ENCODE results near the gene TMEM63C.

Gene TMEM63C

DNA sequence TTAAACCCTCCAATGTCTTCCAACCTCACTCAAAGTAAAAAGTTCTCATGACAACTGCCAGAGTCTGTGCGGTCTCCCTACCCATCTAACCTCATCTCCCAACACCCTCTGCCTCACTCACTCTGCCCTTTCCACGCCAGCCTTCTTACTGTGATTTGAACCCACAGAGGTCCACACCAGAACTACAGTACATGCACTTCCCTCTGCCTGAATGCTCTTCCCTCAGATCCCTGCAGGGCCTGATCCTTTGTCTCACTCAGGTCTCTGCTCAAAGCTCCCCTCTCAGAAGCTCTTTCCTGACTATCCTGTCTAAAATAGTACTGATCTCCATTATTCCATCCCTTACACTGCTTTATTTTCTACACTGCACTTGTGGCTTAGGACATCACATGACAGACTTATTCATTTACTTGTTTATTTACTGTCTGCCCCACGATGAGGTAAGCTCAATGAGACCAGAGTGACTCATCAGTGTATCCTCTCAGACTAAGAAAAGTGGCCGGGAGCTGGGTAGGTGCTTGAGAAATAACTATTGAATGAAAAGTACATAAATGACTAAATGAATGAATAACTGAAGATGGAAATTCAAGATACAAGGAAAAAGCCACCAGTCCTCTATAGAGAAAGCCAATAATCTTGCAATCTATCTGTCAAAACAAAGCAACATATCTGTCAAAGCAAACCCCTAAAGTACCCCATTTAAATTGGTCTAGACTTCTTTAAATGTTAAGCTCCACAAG is 122.0 kb downstream of the TMEM63C start (continued):
- no peak for TF ChIP-seq KLF1 (tag by site-specific recombination; IDR thresholded peaks at IDR 0.05)
- TF ChIP-seq KLF16 (tag by site-specific recombination; IDR thresholded peaks at IDR 0.05) = no peak
- TF ChIP-seq OSR2 (tag by site-specific recombination; IDR thresholded peaks at IDR 0.05) = peak; percentile 70
- TF ChIP-seq ZNF133 (tag by site-specific recombination; IDR thresholded peaks at IDR 0.05) = no peak
- TF ChIP-seq EGR2 (tag by site-specific recombination; IDR thresholded peaks at IDR 0.05; ENCODE audit: low read depth) = no peak
- peak; percentile 89 for TF ChIP-seq ZNF366 (tag by site-specific recombination; conservative IDR thresholded peaks at IDR 0.05)
- no peak for TF ChIP-seq ZNF391 (tag by site-specific recombination; IDR thresholded peaks at IDR 0.05; ENCODE audit: borderline replicate concordance, low read depth)
- TF ChIP-seq ZNF670 (tag by site-specific recombination; IDR thresholded peaks at IDR 0.05; ENCODE audit: low read depth) = no peak
- TF ChIP-seq FEZF1 (tag by site-specific recombination; IDR thresholded peaks at IDR 0.05) = peak; percentile 49
- TF ChIP-seq IKZF3 (tag by site-specific recombination; IDR thresholded peaks at IDR 0.05) = no peak
- TF ChIP-seq ZNF239 (tag by site-specific recombination; IDR thresholded peaks at IDR 0.05) = no peak
- TF ChIP-seq ZNF549 (tag by site-specific recombination; IDR thresholded peaks at IDR 0.05) = no peak
- TF ChIP-seq, protein P1, sequence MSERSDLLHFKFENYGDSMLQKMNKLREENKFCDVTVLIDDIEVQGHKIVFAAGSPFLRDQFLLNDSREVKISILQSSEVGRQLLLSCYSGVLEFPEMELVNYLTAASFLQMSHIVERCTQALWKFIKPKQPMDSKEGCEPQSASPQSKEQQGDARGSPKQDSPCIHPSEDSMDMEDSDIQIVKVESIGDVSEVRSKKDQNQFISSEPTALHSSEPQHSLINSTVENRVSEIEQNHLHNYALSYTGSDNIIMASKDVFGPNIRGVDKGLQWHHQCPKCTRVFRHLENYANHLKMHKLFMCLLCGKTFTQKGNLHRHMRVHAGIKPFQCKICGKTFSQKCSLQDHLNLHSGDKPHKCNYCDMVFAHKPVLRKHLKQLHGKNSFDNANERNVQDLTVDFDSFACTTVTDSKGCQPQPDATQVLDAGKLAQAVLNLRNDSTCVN (tag by site-specific recombination; optimal IDR thresholded peaks at IDR 0.05) = no peak
- TF ChIP-seq ZNF768 (tag by site-specific recombination; IDR thresholded peaks at IDR 0.05) = no peak
- no peak for TF ChIP-seq SALL2 (tag by site-specific recombination; IDR thresholded peaks at IDR 0.05; ENCODE audit: borderline replicate concordance)
- TF ChIP-seq, protein P2, sequence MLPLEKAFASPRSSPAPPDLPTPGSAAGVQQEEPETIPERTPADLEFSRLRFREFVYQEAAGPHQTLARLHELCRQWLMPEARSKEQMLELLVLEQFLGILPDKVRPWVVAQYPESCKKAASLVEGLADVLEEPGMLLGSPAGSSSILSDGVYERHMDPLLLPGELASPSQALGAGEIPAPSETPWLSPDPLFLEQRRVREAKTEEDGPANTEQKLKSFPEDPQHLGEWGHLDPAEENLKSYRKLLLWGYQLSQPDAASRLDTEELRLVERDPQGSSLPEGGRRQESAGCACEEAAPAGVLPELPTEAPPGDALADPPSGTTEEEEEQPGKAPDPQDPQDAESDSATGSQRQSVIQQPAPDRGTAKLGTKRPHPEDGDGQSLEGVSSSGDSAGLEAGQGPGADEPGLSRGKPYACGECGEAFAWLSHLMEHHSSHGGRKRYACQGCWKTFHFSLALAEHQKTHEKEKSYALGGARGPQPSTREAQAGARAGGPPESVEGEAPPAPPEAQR (tag by site-specific recombination; IDR thresholded peaks at IDR 0.05) = no peak
- TF ChIP-seq ZNF16 (tag by site-specific recombination; IDR thresholded peaks at IDR 0.05; ENCODE audit: low read depth) = no peak
- TF ChIP-seq, protein P3, sequence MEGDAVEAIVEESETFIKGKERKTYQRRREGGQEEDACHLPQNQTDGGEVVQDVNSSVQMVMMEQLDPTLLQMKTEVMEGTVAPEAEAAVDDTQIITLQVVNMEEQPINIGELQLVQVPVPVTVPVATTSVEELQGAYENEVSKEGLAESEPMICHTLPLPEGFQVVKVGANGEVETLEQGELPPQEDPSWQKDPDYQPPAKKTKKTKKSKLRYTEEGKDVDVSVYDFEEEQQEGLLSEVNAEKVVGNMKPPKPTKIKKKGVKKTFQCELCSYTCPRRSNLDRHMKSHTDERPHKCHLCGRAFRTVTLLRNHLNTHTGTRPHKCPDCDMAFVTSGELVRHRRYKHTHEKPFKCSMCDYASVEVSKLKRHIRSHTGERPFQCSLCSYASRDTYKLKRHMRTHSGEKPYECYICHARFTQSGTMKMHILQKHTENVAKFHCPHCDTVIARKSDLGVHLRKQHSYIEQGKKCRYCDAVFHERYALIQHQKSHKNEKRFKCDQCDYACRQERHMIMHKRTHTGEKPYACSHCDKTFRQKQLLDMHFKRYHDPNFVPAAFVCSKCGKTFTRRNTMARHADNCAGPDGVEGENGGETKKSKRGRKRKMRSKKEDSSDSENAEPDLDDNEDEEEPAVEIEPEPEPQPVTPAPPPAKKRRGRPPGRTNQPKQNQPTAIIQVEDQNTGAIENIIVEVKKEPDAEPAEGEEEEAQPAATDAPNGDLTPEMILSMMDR (tag by site-specific recombination; IDR thresholded peaks at IDR 0.05) = no peak
- TF ChIP-seq, protein P4, sequence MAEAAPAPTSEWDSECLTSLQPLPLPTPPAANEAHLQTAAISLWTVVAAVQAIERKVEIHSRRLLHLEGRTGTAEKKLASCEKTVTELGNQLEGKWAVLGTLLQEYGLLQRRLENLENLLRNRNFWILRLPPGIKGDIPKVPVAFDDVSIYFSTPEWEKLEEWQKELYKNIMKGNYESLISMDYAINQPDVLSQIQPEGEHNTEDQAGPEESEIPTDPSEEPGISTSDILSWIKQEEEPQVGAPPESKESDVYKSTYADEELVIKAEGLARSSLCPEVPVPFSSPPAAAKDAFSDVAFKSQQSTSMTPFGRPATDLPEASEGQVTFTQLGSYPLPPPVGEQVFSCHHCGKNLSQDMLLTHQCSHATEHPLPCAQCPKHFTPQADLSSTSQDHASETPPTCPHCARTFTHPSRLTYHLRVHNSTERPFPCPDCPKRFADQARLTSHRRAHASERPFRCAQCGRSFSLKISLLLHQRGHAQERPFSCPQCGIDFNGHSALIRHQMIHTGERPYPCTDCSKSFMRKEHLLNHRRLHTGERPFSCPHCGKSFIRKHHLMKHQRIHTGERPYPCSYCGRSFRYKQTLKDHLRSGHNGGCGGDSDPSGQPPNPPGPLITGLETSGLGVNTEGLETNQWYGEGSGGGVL (tag by site-specific recombination; IDR thresholded peaks at IDR 0.05) = peak; percentile 53
- TF ChIP-seq, protein P5, sequence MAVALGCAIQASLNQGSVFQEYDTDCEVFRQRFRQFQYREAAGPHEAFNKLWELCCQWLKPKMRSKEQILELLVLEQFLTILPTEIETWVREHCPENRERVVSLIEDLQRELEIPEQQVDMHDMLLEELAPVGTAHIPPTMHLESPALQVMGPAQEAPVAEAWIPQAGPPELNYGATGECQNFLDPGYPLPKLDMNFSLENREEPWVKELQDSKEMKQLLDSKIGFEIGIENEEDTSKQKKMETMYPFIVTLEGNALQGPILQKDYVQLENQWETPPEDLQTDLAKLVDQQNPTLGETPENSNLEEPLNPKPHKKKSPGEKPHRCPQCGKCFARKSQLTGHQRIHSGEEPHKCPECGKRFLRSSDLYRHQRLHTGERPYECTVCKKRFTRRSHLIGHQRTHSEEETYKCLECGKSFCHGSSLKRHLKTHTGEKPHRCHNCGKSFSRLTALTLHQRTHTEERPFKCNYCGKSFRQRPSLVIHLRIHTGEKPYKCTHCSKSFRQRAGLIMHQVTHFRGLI (tag by site-specific recombination; IDR thresholded peaks at IDR 0.05) = no peak; the same call in 1 of the 2 replicates
- TF ChIP-seq ZNF324 (tag by site-specific recombination; IDR thresholded peaks at IDR 0.05) = 0 out of 2 replicates have a peak, but pooled peaks have one; percentile 20
- no peak for TF ChIP-seq ZNF266 (tag by site-specific recombination; IDR thresholded peaks at IDR 0.05; ENCODE audit: low read depth)
- no peak for TF ChIP-seq ZNF169 (tag by site-specific recombination; IDR thresholded peaks at IDR 0.05)
- no peak for TF ChIP-seq ZNF114 (tag by site-specific recombination; IDR thresholded peaks at IDR 0.05)
- TF ChIP-seq, protein P6, sequence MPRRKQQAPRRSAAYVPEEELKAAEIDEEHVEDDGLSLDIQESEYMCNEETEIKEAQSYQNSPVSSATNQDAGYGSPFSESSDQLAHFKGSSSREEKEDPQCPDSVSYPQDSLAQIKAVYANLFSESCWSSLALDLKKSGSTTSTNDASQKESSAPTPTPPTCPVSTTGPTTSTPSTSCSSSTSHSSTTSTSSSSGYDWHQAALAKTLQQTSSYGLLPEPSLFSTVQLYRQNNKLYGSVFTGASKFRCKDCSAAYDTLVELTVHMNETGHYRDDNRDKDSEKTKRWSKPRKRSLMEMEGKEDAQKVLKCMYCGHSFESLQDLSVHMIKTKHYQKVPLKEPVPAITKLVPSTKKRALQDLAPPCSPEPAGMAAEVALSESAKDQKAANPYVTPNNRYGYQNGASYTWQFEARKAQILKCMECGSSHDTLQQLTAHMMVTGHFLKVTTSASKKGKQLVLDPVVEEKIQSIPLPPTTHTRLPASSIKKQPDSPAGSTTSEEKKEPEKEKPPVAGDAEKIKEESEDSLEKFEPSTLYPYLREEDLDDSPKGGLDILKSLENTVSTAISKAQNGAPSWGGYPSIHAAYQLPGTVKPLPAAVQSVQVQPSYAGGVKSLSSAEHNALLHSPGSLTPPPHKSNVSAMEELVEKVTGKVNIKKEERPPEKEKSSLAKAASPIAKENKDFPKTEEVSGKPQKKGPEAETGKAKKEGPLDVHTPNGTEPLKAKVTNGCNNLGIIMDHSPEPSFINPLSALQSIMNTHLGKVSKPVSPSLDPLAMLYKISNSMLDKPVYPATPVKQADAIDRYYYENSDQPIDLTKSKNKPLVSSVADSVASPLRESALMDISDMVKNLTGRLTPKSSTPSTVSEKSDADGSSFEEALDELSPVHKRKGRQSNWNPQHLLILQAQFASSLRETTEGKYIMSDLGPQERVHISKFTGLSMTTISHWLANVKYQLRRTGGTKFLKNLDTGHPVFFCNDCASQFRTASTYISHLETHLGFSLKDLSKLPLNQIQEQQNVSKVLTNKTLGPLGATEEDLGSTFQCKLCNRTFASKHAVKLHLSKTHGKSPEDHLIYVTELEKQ (tag by site-specific recombination; IDR thresholded peaks at IDR 0.05; ENCODE audit: borderline replicate concordance) = peak; percentile 62
- TF ChIP-seq MYNN (tag by site-specific recombination; IDR thresholded peaks at IDR 0.05; ENCODE audit: borderline replicate concordance) = no peak
- TF ChIP-seq ZEB2 (tag by site-specific recombination; IDR thresholded peaks at IDR 0.05) = peak; percentile 79
- TF ChIP-seq ZNF548 (tag by site-specific recombination; IDR thresholded peaks at IDR 0.05) = no peak
